Measurements from ENCODE around the gene SPEM2. TPM values are rescaled to one million over a fixed set of nuclear protein-coding genes. Genes with fewer than 3 reads are reported as not detected.
A peak's percentile ranks its signal among the peaks of the same experiment; 100 is the strongest.

The SPEM2 gene
- total RNA-seq, 6 experiments from 2014 or later = not detected

DNA sequence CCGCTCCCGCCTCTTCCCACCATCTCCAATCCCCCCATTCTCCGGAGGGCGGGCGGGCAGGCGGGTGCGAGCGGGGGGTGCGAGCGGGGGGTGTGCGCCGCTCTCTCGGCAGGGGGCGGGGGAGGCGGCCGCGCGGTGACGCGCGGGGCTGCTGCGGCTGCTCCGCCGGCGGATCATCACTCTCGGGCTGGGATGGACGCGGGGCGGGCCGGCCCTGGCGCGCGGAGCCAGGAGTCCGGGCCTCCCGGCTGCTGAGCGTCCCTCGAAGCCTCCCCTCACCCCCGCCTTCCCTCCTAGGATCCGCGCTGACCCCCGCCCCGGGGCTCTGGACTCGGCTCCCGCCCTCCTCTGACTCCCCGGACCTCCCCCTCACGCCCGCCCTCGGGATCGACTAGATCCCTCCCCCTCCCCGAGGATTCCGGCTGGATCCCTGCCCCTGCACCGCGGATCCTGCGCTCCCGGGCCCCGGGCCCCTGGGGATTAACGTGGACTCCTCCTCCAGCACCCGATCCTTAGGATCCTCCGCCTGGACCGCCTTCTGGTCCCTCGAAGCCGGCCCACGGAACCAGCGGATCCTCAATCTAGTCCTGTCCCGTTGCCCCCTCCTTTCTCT lies 20.6 kb upstream of the SPEM2 start:
- peak overlapping the region; percentile 92 for H3K4me3 Mint-ChIP-seq
- no peaks in the 10 kb centered on the region for H3K9me3 Mint-ChIP-seq
- DNase-seq = peak; percentile 6
- peak; percentile 25 for TF ChIP-seq CTCF (IDR thresholded peaks at IDR 0.05)
- peaks cover 29% of the 10 kb centered on the region for H3K4me1 Mint-ChIP-seq (ENCODE audit: low read depth)
- peaks cover 21% of the 10 kb centered on the region for H3K36me3 Mint-ChIP-seq (ENCODE audit: low read depth)
- H3K27ac Mint-ChIP-seq = peak overlapping the region; percentile 87
- no peaks in the 10 kb centered on the region for H3K27me3 Mint-ChIP-seq (ENCODE audit: insufficient read depth)

- H3K4me3 Mint-ChIP-seq = peak overlapping the region; percentile 92
- no peak for TF ChIP-seq CTCF (IDR thresholded peaks at IDR 0.05)
- no peaks in the 10 kb centered on the region for H3K9me3 Mint-ChIP-seq
- peaks cover 27% of the 10 kb centered on the region for H3K4me1 Mint-ChIP-seq (ENCODE audit: low read depth)
- DNase-seq = no peak
- H3K27ac Mint-ChIP-seq = peak overlapping the region; percentile 86
- H3K27me3 Mint-ChIP-seq (ENCODE audit: insufficient read depth) = no peaks in the 10 kb centered on the region; the same call in 1 of the 2 replicates
- peaks cover 27% of the 10 kb centered on the region for H3K36me3 Mint-ChIP-seq (ENCODE audit: low read depth)
Measured at GRCh38 chr17:7405350-7406234, 19.8 kb upstream of the SPEM2 start.

GRCh38 chr17:7406235-7406825 lies 19.1 kb upstream of the SPEM2 start:
- H3K4me3 Mint-ChIP-seq = peak overlapping the region; percentile 92
- peaks cover 23% of the 10 kb centered on the region for H3K4me1 Mint-ChIP-seq (ENCODE audit: low read depth)
- H3K36me3 Mint-ChIP-seq (ENCODE audit: low read depth) = peaks cover 23% of the 10 kb centered on the region
- H3K27me3 Mint-ChIP-seq (ENCODE audit: insufficient read depth) = no peaks in the 10 kb centered on the region; the same call in 1 of the 2 replicates
- TF ChIP-seq CTCF (IDR thresholded peaks at IDR 0.05) = no peak
- no peaks in the 10 kb centered on the region for H3K9me3 Mint-ChIP-seq
- DNase-seq = no peak
- H3K27ac Mint-ChIP-seq = peak overlapping the region; percentile 86

DNA sequence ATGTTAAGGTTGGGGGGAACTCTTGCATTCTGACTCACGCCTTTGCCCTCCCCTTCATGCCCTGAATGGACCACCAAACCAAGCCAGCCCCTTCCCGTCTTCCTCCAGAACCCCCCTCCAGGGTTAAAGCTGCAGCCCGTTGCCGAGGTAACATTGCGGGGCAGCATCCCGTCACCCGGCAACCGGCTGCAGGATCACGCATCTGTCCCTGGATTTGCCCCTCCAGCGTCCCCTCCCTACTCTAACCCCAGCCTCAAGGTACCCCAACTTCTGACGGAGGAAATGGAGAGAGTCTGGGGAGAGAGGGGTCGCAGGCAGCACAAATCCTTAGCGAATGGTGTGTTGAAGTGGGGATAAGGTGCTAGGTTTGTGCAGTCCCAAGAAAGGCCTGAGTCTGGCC lies 18.3 kb upstream of the SPEM2 start:
- H3K27ac Mint-ChIP-seq = no peak overlapping the region
- H3K27me3 Mint-ChIP-seq (ENCODE audit: insufficient read depth) = peaks cover under 1% of the 10 kb centered on the region
- TF ChIP-seq CTCF (IDR thresholded peaks at IDR 0.05) = no peak
- no peak overlapping the region for H3K4me3 Mint-ChIP-seq
- no peak for DNase-seq
- H3K9me3 Mint-ChIP-seq = no peaks in the 10 kb centered on the region
- H3K4me1 Mint-ChIP-seq (ENCODE audit: low read depth) = peaks cover 18% of the 10 kb centered on the region
- H3K36me3 Mint-ChIP-seq (ENCODE audit: low read depth) = peaks cover 17% of the 10 kb centered on the region

DNA sequence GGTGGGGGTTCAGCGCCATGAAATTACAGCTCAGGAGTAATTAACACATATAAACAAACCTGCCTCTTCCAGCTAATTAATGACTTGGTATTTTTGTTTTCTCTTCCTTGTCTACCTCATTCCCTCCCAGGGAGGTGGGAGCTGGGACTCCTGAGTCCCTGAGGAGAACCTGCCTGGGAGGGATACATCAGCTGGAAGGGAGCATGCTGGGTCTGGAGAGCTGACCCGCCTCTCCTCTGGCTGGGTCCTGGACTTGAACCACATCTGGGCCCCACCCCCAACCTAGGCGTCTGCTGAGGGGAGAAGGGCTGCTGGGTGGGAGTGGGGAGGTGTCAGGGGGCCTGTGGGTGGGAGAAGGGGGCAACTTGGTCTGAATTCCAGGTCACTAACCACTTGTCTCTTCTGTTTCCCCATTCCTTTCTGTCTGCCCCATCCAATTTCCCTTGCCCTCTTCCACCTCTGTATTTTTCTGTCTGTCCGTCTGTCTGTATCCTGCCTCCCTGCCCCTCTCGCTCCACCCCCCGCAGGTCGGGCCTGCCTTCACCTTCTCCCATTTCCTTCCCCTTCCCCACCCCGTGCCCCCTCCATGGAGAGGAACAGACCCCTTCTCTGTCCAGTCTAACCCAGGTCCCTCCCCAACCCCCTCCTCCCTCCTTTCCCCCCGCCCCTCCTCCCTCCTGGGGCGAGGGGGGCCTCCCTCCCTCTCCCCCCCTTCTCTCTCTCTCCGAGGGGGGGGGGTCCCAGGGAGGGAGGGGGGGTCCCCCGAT lies 17.7 kb upstream of the SPEM2 start, which contains the start of gene NLGN2:
NLGN2 (plus strand) TSS at position 361 of the 767 bp plus-strand sequence. CDS start 411 bp downstream, outside the sequence.
- Mint-ChIP-seq H3K36me3 (ENCODE audit: low read depth) (peaks cover 17% of the 10 kb centered on the region), H3K4me3 (no peak within 1 kb of the TSS; the same call in 1 of the 2 replicates), H3K4me1 (ENCODE audit: low read depth) (peaks cover 23% of the 10 kb centered on the region), H3K27me3 (ENCODE audit: insufficient read depth) (peaks cover 2% of the 10 kb centered on the region), H3K27ac (no peak within 1 kb of the TSS), H3K9me3 (no peaks in the 10 kb centered on the region)
- no peak for TF ChIP-seq CTCF (IDR thresholded peaks at IDR 0.05)
- no peak for DNase-seq
